ENCODE results near the gene EBF3. TPM values are rescaled to one million over a fixed set of nuclear protein-coding genes. Genes with fewer than 3 reads are reported as not detected.

The EBF3 gene
- total RNA-seq, 4 donors from 2014 or later, result 2.5 to 4.9 (median 4.6) TPM

- TF ChIP-seq POLR2A (IDR thresholded peaks at IDR 0.05) (no peak), CTCF (IDR thresholded peaks at IDR 0.05) (no peak)
- 89 to 90% methylated on average over 8 to 9 of the region's 10 CpGs for WGBS, 2 donors (ENCODE audit: low coverage in 1 of 2)
- H3K9me3 ChIP-seq, result peaks cover 0 to 62% (median 0%) of the 10 kb centered on the region in 3 donors
- no peaks in the 10 kb centered on the region for H3K4me1 ChIP-seq
- peaks cover 5% of the 10 kb centered on the region for H3K27me3 ChIP-seq
- H3K36me3 ChIP-seq, result no peaks in the 10 kb centered on the region
- H3K4me3 ChIP-seq, result no peak overlapping the region
- no peak overlapping the region for H3K27ac ChIP-seq
- no peak for ATAC-seq
These were observed 171.2 kb downstream of the EBF3 start for GRCh38 chr10:129792864-129793263.

DNA sequence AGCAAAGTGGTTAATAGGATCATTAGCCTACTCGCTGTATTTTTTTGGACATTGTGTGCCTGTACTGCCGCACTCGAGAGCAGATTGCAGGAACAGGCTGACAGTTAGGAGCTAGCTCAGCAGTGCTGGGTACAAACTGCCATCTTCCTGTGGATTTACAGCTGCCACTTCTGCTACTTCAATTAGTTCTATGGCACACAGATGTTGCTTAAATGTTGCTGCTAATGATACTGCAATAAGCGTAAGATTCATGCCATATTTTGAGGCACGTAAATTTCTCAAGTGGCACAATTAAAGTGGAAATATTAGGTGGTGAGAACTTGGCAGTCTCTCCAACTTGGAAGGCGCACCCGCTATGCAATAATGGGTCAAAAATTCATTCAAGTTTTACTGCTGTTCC, 171.9 kb downstream of the EBF3 start:
- Histone ChIP-seq H3K9me3 (peaks cover 0 to 67% (median 0%) of the 10 kb centered on the region in 3 donors), H3K27me3 (peaks cover 5% of the 10 kb centered on the region), H3K4me3 (no peak overlapping the region), H3K36me3 (no peaks in the 10 kb centered on the region), H3K4me1 (no peaks in the 10 kb centered on the region), H3K27ac (no peak overlapping the region)
- 85 to 98% methylated on average over 4 to 7 of the region's 7 CpGs for WGBS, 2 donors (ENCODE audit: low coverage in 1 of 2)
- ATAC-seq, result no peak
- TF ChIP-seq EP300 (IDR thresholded peaks at IDR 0.05) (no peak), CTCF (IDR thresholded peaks at IDR 0.05) (no peak), POLR2A (IDR thresholded peaks at IDR 0.05) (no peak), POLR2AphosphoS5 (IDR thresholded peaks at IDR 0.05) (no peak)

DNA sequence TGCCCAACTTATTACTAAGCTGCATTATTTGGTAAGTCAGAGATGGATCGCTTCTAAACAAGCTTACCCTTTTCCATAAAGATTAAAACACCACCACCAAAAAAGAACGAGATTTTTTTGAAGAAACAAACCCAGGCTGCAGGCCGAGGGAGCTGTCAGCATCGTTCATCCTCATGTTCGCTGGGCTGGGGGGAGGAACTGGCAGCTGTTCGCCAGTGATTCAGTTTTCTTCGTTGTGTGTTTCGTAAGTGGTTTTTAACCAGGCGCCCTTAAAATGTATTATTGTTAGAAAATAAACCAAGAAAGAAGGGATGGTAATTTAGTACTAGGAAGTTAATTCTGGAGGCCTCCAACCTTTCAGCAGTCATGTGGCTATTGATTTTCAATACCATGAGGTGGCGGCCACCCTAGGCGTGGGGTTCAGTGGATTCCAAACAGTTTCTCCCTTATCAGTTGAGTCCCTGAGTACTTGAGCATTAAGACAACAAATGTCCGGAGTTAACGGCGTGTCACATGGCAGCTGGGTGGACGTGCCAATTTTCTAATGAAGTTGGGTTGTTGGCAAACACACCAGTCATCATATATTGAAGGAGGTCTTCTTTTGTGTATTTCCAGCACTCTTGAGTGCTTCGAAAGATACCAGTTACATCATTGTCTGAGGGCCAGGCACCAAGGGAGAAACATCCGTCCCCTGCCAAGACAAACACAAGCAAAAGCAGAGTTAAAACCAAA, 173.2 kb downstream of the EBF3 start:
- TF ChIP-seq CTCF (IDR thresholded peaks at IDR 0.05) (no peak), EP300 (IDR thresholded peaks at IDR 0.05) (no peak), POLR2A (IDR thresholded peaks at IDR 0.05) (no peak), POLR2AphosphoS5 (IDR thresholded peaks at IDR 0.05) (no peak)
- peaks cover 0 to 69% (median 0%) of the 10 kb centered on the region in 3 donors for H3K9me3 ChIP-seq
- H3K4me1 ChIP-seq, result no peaks in the 10 kb centered on the region
- no peak for ATAC-seq
- WGBS, 2 donors (ENCODE audit: low coverage in 1 of 2), result 78 to 93% methylated on average over 11 to 17 of the region's 17 CpGs
- no peak overlapping the region for H3K4me3 ChIP-seq
- H3K27ac ChIP-seq, result no peak overlapping the region
- H3K27me3 ChIP-seq, result peaks cover 5% of the 10 kb centered on the region
- no peaks in the 10 kb centered on the region for H3K36me3 ChIP-seq

- H3K36me3 ChIP-seq, result no peaks in the 10 kb centered on the region
- no peaks in the 10 kb centered on the region for H3K4me1 ChIP-seq
- peaks cover 5% of the 10 kb centered on the region for H3K27me3 ChIP-seq
- H3K4me3 ChIP-seq, result no peak overlapping the region
- no peak overlapping the region for H3K27ac ChIP-seq
- TF ChIP-seq EP300 (IDR thresholded peaks at IDR 0.05) (no peak), POLR2A (IDR thresholded peaks at IDR 0.05) (no peak), CTCF (IDR thresholded peaks at IDR 0.05) (no peak), POLR2AphosphoS5 (IDR thresholded peaks at IDR 0.05) (no peak)
- ATAC-seq, result no peak
- peaks cover 0 to 61% (median 0%) of the 10 kb centered on the region in 3 donors for H3K9me3 ChIP-seq
- 100% methylated on average over 1 of the region's 10 CpGs; no CpG with 5 or more reads in 1 of the 2 donors for WGBS, 2 donors (ENCODE audit: low coverage in 1 of 2)
These were observed 175.9 kb downstream of the EBF3 start for GRCh38 chr10:129788215-129788614.

DNA sequence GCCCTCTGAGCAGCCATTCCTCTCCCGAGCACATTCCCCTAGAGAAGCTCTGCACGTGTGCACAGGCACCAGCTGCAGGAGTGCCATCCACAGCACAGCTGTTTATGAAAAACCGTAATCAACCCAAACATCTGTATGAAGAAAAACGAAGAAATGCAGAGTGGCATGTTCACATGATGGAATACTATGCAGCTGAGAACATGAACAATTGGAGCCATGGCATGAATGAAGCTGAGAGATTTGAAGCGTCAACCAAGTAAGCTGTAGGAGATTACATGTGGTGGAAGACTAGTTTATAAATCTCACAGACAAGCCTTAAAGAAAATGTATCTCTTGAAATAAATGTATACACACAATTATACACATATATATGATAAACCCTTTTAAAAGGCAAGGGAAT, 176.5 kb downstream of the EBF3 start:
- H3K9me3 ChIP-seq, result peaks cover 0 to 54% (median 0%) of the 10 kb centered on the region in 3 donors
- peaks cover 5% of the 10 kb centered on the region for H3K27me3 ChIP-seq

More for the DNA sequence above, 176.5 kb downstream of the EBF3 start:
- ATAC-seq, result no peak
- no peak overlapping the region for H3K27ac ChIP-seq
- TF ChIP-seq POLR2A (IDR thresholded peaks at IDR 0.05) (no peak), CTCF (IDR thresholded peaks at IDR 0.05) (no peak), POLR2AphosphoS5 (IDR thresholded peaks at IDR 0.05) (no peak), EP300 (IDR thresholded peaks at IDR 0.05) (no peak)
- no peaks in the 10 kb centered on the region for H3K36me3 ChIP-seq
- no peak overlapping the region for H3K4me3 ChIP-seq
- 85 to 90% methylated on average over 2 to 5 of the region's 5 CpGs for WGBS, 2 donors (ENCODE audit: low coverage in 1 of 2)
- no peaks in the 10 kb centered on the region for H3K4me1 ChIP-seq
